Thyroid gland (tissue), 4 donors: ENCODE results near the gene DIS3L2.

Source experiments
- POLR2A ChIP-seq, 2 donors: fragments of 450-650 bp; IDR thresholded peaks; one replicate each; pipeline ENCODE4 v1.6.1; 2017; ENCODE audit warnings: antibody characterized with exemption in 2 of 2, mild to moderate bottlenecking in 2 of 2, moderate library complexity in 1 of 2
- TF ChIP-seq, protein P1 (sequence below), 6 experiments: fragments of 200-600 bp in 3 of 6; fragments of 450-650 bp in 3 of 6; sonication (generic) in 3 of 6; IDR thresholded peaks; one replicate each; pipeline ENCODE4 v1.5.1; 2016 to 2019; ENCODE audit warnings: antibody characterized with exemption in 6 of 6, mild to moderate bottlenecking in 2 of 6, inconsistent platforms in 1 of 6, moderate library complexity in 1 of 6

DNA sequence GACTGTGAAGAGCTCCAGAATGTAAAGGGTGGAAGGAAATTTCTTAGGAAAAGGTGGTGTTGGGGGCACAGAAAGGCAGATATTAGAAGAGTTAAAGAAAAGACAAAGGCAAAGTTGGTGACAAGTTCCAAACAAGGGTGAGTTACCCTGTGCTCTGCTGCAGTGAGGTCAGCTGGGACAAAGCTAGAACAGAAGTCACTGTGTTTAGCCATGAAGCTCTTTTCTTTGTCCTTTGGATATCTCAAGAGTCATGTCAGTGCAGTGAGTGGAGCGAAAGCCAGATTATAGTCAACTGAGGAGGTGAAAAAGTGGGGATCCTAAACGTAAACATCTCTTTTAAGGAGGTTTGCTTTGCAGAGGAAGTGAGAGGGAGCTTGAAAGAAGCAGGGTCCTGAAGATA is 229.3 kb downstream of the DIS3L2 start:
- TF ChIP-seq, protein P1, sequence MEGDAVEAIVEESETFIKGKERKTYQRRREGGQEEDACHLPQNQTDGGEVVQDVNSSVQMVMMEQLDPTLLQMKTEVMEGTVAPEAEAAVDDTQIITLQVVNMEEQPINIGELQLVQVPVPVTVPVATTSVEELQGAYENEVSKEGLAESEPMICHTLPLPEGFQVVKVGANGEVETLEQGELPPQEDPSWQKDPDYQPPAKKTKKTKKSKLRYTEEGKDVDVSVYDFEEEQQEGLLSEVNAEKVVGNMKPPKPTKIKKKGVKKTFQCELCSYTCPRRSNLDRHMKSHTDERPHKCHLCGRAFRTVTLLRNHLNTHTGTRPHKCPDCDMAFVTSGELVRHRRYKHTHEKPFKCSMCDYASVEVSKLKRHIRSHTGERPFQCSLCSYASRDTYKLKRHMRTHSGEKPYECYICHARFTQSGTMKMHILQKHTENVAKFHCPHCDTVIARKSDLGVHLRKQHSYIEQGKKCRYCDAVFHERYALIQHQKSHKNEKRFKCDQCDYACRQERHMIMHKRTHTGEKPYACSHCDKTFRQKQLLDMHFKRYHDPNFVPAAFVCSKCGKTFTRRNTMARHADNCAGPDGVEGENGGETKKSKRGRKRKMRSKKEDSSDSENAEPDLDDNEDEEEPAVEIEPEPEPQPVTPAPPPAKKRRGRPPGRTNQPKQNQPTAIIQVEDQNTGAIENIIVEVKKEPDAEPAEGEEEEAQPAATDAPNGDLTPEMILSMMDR (IDR thresholded peaks at IDR 0.05), result no peak
- TF ChIP-seq POLR2A (IDR thresholded peaks at IDR 0.05), result no peak
